Hepatic stellate cell (primary cell): ENCODE results near the gene QSOX2.

Experiments used
- DNase-seq: peaks from one replicate; pipeline ENCODE4 v3.0.0; 2011; ENCODE audit warnings: low spot score

Gene QSOX2

DNA sequence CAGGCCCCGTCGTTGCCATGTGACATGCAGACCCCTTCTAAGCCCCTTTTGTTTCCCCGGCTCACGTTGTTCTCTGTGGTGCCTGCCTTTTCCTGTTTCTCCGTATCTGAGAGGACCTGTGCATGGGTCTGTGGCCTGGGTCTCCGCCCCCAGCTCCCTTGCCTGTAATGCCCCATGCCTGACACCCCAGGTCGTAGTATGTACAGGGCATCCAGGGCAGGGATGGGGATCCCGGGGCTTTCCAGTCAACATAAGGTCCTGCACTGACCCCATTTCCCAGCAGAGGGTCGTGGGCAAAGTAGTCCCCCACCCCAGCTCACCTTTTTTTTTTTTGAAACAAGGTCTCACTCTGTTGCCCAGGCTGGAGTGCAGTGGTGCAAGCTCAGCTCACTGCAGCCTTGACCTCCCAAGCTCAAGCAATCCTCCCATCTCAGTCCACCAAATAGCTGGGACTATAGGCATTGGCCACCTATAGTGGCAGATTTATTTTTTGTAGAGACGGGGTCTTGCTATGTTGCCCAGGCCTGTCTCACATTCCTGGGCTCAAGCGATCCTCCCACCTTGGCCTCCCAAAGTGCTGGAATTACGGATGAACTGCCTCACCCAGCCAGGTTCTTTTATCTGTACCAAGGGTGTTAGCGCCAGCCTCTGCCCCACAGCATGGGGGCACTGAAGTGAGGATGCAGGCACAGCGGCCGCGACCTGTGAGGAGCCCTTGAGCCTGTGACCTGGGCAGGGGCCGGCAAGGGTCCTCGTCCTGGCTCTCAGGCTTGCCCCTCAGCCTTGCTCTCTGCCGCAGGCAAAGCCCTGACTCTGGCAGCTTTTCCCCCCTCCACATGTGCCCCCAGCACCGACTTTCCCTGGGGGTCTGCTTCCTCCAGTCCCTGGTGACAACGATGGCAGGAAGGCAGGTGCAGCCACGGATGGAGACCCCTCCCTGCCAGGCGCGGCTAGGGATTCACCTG lies 19.1 kb upstream of the QSOX2 start:
- no peak for DNase-seq

DNA sequence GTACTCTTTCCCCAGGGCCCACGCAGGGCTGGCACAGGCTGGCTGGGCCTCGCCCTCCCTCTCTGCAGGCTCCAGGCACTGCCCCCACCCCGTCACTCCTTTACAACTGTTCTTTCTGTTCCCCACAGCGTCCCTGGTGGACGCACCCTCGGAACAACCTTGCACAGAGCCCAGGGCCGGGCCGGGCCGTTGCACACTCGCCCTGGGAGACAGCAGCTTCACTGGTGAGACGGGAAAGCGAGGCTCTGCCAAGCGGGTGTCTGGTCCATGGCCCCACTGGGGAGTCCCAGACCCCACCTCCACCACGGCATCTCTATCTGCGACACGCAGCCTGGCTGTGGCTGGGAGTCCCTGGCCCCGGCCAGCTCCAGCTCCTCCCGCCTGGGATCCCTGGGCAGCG lies 18.4 kb upstream of the QSOX2 start:
- DNase-seq: no peak

DNA sequence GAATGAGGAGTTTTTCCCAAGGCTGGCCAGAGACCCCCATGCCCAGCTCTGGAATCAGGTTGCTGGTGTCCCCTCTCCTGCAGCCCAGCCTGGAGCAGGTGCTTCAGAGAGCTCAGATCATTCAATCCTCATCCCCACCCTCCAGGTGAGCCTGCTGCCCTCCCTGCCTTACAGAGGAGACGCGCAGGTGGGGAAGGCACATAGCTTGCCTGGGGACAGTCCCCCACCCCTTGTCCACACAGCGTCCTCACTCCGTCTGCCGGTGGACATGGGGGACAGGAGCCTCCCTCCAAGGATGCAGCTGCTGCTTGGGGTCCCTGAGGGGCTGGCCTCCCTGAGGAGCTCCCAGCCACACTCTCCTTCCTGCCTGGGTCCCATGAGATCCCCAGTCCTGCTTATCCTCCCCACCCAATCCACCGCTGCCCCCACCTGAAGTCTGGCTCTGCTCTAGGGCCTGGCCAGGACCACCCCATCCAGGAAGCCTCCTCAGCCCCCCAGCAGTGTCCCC lies 17.1 kb upstream of the QSOX2 start:
- DNase-seq: no peak

DNA sequence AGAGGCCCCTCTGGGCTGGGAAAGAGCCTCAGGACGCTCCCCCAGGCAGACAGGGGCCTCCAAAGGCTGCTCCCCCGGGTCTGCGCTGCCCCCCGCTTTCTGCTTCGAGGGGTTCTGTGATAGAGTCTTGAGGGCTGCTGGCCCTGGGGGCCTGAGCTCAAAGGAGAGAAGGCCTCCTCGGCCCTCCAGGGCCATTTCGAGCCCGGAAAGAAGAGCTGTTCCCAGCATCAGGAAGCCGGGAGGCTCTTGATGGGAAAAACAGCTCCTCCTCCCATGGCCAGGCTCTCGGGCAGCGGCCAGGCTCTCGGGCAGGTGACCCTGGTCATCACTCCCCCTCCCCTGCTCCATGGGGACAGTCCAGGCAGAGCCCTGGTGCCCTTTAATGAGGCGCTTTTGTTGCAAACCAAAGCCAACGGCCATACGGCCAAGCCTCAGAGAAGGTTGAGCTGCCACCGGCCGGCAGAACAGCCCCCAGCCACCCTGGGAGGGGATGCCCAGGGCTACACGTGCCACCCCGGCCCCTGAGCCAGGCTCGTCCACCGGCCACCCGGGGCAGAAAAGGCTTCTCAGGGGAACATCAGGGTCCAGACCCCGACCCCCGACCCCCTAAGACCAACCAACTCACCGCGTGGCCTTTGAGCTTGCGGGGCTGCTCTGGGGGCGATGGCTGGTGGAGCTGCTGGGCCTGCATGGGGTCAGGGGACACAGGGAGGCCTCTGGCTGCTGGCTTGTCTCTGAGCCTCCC lies 16.2 kb upstream of the QSOX2 start:
- no peak for DNase-seq

DNA sequence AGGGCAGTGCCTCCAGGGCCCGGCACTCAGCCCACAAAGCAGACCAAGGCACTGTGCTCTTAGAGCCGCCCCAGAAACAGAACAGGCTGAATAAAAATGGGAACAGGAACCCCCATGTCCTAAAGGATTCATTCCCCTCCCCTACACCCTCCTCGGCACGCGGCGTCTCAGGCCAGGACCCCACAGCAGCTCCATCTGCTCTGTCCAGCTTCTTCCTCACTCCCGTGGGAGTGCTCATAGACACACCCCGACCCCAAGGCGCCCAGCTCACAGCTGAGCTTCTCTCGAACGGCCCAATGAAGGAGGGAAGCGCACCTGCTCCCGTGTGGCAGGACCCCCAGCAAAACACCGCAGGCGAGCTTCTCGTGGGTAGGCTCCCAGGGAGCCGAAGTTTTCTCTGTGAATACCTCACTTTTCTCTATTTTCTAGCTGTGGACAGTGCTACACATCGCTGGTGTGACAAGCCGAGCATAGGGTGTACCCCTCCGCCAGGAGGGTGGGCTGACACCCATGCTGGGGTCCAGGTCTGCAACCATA lies 15.4 kb upstream of the QSOX2 start:
- DNase-seq: no peak

DNA sequence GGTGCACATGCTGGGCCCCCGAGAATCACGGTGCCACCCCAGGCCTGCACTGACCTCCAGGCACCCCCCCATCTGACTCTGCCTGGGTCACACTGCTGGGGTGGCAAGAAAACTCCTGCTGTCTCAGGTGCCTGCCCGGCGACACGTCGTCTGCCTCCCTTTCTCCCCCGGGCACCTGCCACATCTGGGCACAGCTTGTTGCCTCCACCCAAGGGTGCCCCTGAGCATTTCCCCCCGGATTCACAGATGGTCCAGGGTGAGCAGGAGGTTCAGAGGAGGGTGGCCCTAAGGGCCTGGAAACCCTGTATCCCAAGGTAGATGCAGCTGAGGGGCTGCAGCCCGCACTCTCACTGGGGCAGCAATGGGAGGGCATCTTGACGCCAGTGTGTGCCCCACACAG lies 14.9 kb upstream of the QSOX2 start:
- no peak for DNase-seq

DNA sequence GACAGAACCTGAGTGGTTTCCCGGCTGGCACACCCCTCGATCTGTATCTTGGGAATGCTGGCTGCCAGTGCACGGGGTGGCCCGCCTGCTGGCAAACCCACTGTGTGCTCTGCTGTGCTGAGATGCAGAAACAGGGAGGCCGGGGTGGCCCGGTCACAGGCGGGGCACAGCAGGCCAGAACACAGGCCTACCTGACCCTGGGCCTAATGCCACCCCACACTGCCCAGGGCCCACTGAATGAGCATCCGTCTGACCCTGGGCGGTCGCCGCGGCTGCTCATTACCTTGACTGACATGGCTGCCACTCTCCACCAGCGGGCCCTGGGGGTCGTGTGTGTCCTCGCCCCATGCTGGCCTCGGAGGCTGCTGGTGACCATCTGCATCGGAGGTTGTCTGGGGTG lies 14.2 kb upstream of the QSOX2 start:
- DNase-seq: no peak

DNA sequence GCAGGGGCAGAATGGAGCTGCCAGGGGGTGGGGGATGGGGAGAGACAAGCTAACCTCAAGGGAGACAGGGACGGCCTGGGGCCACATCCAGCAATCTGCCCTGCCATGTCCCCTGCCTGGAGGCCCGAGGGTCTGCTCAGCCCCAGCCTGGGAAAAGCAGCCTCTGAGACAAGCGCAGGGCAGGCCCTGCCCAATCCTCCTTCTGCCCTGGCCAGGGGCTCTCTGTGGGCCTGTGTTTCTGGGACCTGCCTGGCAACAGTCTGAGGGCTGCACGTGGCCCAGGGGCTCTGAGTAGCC lies 13.9 kb upstream of the QSOX2 start:
- no peak for DNase-seq

DNA sequence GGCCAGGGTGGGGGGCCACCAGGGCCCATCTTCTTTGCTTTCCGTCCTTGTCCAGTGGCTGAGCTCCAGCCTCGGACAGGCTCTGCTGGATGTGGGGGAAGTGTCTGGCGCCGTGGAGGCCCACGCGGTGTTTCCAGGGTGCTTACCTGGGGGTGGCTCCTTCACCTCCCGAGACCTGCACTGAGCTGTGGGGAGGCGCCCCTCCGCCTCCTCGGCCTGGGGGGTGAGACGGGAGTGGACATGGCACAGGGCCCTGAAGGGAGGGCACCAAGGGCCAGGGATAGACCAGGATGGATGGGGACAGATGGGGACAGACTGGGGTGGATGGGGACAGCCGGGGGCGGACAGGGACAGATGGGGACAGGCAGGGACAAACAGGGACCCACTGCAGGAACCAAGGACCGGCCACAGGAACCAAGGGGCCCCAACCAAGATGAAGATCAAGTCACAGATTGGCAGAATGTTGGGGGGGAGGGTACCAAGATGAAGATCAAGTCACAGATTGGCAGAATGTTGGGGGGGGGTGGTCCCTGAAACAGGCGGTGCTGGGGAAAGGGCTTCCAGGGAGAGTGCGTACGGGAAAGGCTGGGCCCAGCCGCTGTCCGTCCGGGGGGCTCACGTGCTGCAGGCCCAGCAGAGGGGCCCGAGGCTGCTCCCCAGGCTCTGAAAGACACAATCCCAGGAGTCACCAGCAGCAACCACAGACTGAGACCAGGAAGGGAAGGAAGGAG lies 13.3 kb upstream of the QSOX2 start:
- DNase-seq: no peak

DNA sequence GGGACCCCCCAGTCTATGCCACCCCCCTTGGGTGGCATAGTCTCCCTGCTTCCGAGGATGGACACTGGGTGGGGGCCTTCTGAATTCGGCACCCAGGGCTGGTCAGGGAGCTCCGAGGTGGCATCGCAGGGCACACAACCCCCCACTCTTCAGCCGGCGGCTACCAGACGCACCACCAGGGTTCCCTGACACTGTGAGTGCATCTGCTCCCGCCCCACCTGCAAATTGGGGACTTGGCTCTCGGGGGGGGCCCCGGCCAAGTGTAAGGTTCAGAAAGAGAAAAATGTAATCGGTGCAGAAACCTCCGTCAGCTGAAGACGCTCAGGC lies 12.7 kb upstream of the QSOX2 start:
- no peak for DNase-seq

DNA sequence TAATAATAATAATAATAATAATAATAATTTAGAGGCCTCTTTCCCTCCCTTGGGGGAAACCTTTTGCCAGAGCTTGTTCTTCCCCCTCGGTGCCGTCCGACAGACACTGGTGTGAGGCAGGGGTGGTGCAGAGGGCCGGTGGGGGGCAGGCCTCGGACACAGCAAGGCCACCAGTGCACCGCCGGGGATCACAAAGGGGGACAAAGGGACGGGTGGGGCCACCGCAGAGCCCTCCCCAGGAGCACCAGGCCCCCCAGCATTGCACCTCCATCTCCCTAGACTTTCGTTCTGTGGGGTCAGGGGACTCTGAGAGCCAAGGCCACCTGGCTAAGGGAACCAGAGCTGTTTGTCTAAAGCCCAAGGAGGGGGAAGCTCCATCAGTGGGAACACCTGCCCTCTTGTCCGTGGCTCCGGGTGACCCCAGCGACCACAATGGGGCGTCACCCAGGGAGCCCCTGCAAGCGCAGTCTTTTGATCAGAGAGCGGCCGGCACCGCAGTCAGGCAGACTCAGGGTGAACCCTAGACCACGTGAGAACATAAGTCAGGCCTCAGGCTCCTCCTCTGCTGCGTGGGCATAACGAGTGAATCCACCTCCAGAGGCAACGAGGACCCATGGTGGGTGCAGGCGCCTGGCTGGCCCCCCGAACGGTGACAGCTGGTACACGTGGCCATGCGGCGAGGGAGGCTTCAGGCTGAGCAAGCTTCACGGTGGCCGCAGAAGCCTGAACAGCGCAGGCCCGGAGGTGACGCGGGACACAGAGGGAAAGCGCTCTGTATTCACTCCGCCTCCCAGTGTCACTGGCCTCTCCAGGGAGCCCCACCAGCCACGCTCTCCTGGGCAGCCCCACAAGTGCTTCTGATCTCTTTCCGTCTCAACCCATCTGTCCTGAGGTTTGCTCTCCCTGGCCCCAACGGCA lies 12.0 kb upstream of the QSOX2 start:
- no peak for DNase-seq

DNA sequence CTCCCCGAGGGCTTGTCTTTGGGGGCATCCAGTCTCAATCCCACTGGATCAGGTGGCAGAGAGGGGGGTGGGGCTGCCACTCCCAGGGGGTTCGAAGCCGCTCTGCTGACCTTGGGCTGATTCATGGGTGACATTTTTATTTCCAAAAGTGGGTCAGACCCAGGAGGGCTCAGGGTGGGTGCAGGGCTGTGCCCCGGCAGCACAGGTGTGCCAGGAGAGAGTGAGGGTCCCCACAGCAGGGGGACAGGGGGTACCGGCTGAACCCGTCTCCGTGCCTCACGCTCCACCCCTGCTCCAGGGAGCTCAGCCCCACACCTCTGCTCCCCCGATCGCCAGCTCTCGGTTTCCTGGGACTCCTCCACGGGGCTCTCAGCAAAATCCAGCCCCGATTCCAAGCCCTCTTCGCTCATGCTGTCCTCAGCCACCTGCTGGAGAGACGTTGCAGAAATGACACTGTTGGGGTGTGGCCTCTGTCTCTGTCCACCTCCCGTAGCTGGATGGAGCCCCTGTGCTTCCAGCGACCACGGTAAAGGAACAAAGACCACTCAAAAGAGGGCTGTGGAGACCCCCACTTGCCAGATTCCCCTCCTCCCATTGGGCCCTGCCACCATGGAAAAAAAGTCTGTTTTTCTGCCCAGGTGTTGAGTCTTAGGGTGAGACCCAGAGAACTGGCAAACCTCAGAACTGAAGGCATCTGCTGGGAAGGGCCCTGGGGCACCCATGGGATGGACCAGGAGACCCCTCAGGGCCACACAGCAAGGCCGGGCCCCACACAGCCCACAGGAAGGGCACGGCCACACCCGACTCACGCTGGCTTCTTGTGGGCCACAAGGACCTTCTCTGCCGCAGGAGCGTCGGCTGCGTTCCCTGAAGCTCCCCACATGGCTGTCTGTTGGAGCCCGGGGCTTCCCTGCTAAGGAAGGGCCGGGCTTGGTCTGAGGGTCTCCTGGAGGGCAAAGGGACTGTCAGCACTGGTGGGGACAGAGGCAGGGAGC lies 10.6 kb upstream of the QSOX2 start:
- no peak for DNase-seq

DNA sequence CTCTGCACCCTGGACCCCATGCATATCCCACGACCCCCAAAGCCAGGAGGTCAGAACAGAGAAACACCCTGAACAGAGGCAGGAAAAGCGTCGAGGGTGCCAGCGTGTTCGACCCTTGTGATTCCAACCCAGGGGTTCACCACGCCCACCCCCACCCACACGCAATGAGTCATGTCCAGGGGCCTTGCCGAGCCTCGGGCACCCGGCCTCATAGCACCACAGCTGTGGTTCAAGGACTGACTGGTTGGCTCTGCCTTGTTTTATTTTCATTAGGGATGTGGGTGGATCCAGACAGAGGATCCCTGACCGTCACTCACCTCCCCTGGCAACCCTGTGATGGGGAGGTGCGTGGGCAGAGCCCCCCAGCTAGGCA lies 9.5 kb upstream of the QSOX2 start:
- DNase-seq: peak; percentile 65

DNA sequence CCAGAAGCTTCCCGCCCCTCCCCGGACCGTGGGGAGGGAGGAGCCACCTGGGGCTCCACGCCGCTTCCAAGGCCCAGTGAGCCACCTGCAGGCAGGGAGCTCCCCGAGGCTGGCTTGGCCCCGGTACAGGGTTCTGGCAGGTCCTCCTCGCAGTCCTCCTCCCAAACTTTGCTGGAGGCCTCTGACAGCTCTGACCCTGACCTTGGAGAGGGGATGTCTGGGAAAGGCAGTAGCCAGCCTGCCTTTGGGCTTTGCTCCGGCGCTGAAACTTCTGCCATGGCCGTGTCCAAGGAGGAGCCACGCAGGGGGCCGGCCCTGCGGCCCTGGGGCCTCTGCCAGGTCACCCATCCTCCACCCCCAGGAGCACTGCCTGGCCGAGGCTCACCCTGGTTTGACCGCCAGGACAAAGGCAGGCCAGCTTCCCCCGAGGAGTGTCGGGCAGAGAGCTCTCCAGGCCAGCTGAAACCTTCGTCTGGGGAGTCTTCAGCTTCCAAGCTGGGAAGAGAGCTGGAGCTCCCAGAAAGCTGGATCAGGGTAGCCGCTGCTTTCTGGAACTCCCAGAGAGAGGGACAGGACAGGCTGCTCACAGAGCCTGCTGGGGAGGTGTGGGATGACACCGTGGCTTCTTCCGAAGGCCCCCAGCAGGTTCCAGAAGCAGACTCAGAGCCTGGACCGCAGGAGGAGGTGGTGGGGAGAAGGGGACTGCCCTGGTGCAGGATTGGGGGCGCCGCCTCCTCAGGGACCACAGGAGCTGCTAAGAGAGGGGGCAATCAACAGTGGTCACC lies 9.0 kb upstream of the QSOX2 start:
- DNase-seq: no peak

DNA sequence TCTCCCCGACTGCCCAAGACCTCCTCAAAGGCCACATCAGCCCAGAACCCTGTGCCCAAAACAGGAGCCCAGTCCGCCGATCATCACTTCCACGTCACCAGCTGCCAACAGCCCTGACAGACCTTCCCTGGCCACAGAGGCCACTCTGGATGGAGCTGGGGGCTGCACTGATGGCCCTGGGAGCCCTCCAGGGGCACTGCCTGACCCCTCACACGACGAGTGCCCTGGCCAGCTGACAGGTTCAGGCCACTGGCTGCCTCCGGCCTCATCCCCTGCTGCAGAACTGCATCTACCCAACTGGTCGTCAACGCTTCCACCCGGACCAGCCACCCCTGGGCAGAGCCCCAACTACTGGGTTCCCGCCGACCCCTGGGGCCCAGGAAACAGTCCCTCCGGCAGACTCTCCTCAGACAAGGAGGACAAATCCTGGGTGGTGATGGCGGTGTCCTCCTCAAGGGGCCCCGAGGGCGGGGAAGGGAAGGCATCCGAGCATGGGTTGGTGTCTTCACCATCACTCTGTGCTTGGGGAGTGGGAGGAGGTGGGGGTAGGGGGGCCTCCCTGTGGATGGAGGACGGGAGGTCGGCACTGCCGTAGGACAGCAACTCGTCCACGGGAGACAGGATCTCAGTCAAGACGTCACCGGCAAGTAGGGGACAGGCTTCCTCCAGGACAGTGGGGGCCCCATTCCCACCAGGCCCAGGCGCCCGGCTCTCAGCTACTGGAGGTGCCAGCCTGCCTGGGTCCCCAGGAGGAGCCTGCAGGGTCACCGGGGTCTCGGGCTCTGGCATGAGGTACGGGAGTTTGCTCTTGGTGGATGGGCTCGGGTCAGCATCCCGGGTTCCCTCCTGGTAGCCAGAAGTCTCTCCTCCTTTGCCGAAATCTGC lies 7.9 kb upstream of the QSOX2 start:
- DNase-seq: no peak

DNA sequence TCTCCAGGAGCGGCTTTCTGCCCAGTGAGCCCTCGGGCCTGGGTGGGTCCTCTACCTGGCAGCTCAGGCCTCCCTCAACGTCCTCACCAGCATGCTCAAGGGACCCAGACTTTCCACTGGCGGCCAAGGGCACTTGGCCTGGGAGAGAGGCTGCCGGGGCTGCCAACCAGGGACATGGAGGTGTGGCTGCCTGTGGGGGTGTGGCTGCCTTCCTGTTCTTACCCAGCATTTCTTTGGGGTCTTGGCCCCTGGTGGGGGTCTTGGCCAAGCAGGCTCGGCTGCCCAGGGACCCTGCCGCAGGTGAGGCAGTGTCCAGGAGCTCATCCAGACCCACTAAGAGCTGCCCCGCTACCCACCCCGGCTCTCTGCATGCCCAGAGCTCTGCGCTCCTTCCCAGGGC lies 7.2 kb upstream of the QSOX2 start:
- no peak for DNase-seq

DNA sequence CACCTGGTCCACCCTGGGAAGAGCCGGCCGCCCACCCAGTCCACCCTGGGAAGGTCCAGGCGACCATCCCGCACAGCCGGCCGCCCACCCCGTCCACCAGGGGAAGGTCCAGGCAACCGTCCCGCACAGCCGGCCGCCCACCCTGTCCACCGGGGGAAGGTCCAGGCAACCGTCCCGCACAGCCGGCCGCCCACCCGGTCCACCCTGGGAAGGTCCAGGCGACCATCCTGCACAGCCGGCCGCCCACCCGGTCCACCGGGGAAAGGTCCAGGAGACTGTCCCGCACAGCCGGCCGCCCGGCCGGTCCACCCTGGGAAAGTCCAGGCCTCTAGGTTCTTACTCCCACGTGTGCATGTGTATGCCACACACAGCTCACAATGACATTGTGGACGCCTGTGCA lies 6.7 kb upstream of the QSOX2 start:
- DNase-seq: no peak
